ENCODE results near the gene NCK2.

Gene NCK2

DNA sequence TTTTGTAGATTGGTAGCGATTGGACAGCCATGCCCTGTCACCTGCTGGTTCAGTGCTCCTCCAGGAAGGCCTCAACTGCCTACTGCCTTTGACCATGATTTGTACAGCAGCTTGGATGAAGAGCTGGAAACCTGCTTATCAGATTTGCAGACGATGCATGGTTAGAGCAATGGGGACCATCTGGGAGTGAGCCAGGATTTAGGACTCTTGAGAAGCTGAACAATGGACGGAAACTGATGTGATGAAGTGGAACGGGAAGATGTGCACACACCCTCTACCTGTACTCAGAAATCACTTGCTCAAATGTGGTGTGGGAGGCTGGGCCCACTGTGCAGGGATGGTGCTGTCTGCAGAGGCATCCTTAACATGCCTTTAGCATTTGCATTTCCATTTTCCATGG, 57.2 kb downstream of the NCK2 start:
- H3K27ac ChIP-seq, result no peak overlapping the region
- no peaks in the 10 kb centered on the region for H3K27me3 ChIP-seq (replicated peaks)
- in situ Hi-C loops (cut with HindIII; ENCODE audit: low pct_ligation_motif_present, low sequenced_read_pairs), result no loop called here
- H3K4me3 ChIP-seq (ENCODE audit: low read depth, low read length), result no peak overlapping the region
- no peak for DNase-seq
- H3K36me3 ChIP-seq (replicated peaks), result no peaks in the 10 kb centered on the region
- TF ChIP-seq, protein P1, sequence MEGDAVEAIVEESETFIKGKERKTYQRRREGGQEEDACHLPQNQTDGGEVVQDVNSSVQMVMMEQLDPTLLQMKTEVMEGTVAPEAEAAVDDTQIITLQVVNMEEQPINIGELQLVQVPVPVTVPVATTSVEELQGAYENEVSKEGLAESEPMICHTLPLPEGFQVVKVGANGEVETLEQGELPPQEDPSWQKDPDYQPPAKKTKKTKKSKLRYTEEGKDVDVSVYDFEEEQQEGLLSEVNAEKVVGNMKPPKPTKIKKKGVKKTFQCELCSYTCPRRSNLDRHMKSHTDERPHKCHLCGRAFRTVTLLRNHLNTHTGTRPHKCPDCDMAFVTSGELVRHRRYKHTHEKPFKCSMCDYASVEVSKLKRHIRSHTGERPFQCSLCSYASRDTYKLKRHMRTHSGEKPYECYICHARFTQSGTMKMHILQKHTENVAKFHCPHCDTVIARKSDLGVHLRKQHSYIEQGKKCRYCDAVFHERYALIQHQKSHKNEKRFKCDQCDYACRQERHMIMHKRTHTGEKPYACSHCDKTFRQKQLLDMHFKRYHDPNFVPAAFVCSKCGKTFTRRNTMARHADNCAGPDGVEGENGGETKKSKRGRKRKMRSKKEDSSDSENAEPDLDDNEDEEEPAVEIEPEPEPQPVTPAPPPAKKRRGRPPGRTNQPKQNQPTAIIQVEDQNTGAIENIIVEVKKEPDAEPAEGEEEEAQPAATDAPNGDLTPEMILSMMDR (IDR thresholded peaks at IDR 0.05; ENCODE audit: low read depth, low read length, missing control alignments), result no peak

DNA sequence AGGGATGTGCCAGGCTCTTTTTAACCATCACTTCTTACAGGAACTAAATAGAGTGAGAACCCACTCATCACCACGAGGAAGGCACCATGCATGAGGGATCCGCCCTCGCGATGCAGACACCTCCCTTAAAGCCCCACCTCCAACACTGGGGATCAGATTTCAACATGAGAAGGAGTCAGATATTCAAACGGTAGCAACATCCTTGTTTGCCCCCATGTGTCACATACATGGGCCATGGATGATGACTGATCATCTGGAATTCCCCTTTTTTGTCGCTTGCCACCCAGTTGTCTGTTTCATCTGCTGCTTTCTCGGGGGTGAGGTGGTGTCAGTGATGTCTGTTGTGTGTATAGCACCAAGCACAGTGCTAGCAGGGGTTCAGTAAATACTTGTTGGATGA, 57.9 kb downstream of the NCK2 start:
- DNase-seq, result no peak
- in situ Hi-C loops (cut with HindIII; ENCODE audit: low pct_ligation_motif_present, low sequenced_read_pairs), result no loop called here
- TF ChIP-seq, protein P1 (IDR thresholded peaks at IDR 0.05; ENCODE audit: low read depth, low read length, missing control alignments), result no peak

DNA sequence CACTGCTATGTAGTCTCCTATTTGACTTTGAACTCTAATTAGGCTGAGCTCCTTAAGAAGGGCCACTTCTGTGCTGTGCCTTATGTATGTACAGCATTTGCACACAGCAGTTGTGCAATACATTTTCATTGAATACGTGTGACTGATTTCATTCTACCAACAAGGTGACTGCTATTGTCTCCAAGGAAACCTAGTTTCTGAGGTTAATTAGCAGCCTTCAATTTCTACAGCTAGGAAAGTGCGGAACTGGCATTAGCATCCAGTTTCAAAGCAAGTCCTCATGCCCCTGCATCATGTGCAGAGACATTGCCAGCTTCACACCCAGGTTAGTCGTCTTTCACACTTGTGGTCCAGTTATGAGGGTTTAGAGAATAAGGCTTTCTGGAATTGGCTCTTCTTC, 58.6 kb downstream of the NCK2 start:
- no peak overlapping the region for H3K4me3 ChIP-seq (ENCODE audit: low read depth, low read length)
- TF ChIP-seq, protein P1 (IDR thresholded peaks at IDR 0.05; ENCODE audit: low read depth, low read length, missing control alignments), result no peak
- H3K27me3 ChIP-seq (replicated peaks), result no peaks in the 10 kb centered on the region
- DNase-seq, result no peak
- H3K36me3 ChIP-seq (replicated peaks), result no peaks in the 10 kb centered on the region
- in situ Hi-C loops (cut with HindIII; ENCODE audit: low pct_ligation_motif_present, low sequenced_read_pairs), result no loop called here
- H3K27ac ChIP-seq, result no peak overlapping the region

More for the DNA sequence above, 57.9 kb downstream of the NCK2 start:
- no peaks in the 10 kb centered on the region for H3K27me3 ChIP-seq (replicated peaks)
- H3K36me3 ChIP-seq (replicated peaks), result no peaks in the 10 kb centered on the region
- no peak overlapping the region for H3K27ac ChIP-seq
- no peak overlapping the region for H3K4me3 ChIP-seq (ENCODE audit: low read depth, low read length)

DNA sequence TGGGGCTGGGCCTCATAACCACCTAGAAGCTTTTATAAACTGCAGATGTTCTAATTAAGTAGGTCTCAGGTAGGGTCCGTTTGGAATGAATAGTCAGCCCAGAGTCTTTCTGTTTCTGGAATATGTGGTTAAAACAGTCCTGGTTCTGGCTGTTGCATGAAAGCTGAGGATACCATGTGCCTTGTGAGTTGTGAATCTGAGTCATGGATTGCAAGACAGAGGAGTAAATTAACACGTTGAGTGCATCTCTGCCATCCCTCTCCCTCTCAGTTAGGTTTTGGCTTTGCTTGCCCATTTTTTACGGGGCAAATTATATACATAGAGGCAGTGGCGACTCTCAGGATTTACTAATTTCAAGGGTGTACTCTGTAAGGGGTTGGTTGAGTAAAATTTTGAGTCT, 59.1 kb downstream of the NCK2 start:
- H3K27me3 ChIP-seq (replicated peaks), result no peaks in the 10 kb centered on the region
- no peak overlapping the region for H3K4me3 ChIP-seq (ENCODE audit: low read depth, low read length)
- in situ Hi-C loops (cut with HindIII; ENCODE audit: low pct_ligation_motif_present, low sequenced_read_pairs), result no loop called here
- TF ChIP-seq, protein P1 (IDR thresholded peaks at IDR 0.05; ENCODE audit: low read depth, low read length, missing control alignments), result no peak
- H3K27ac ChIP-seq, result no peak overlapping the region
- DNase-seq, result no peak
- no peaks in the 10 kb centered on the region for H3K36me3 ChIP-seq (replicated peaks)

DNA sequence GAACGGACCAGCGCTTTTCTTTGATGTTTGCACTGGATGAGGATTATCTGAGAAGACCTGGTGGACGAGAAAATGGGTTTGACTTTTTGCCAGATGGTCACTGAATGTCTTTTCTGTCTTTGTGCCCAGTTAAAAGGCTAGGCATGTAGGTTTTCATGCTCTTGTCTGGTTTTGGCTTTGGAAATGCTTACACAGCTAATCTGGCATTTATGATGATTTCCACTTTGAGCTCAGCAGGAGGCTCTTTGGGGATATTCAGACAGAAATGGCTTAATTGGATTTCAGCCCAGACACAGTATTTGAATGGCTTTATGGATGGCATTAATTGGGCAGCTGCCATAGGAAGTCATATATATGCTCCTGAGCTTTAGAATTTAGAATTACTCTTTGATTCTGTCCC, 59.6 kb downstream of the NCK2 start:
- H3K27me3 ChIP-seq (replicated peaks), result no peaks in the 10 kb centered on the region
- H3K27ac ChIP-seq, result no peak overlapping the region
- H3K36me3 ChIP-seq (replicated peaks), result no peaks in the 10 kb centered on the region
- TF ChIP-seq, protein P1 (IDR thresholded peaks at IDR 0.05; ENCODE audit: low read depth, low read length, missing control alignments), result no peak
- no peak for DNase-seq
- in situ Hi-C loops (cut with HindIII; ENCODE audit: low pct_ligation_motif_present, low sequenced_read_pairs), result no loop called here
- H3K4me3 ChIP-seq (ENCODE audit: low read depth, low read length), result no peak overlapping the region

DNA sequence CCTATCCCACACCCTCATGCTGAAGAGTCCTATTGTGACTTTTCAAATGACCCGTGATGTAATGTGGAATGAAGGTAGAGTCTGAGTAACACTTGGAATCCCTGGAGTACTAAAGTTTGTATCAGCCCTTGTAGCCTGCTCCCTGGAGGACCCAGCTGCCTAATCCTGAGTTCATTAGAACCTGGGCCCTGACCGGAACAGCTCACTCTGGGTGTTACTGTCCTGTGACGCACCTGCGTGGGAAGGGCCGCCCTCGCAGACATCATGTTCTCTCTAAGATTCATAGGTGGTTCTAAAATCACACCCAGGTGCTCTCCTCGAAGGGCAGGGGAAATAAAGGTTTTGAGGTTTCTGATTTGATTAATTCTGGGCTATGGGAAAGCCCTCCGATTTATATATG, 62.3 kb downstream of the NCK2 start:
- H3K4me3 ChIP-seq (ENCODE audit: low read depth, low read length), result no peak overlapping the region
- H3K27me3 ChIP-seq (replicated peaks), result no peaks in the 10 kb centered on the region
- in situ Hi-C loops (cut with HindIII; ENCODE audit: low pct_ligation_motif_present, low sequenced_read_pairs), result no loop called here
- H3K27ac ChIP-seq, result no peak overlapping the region
- TF ChIP-seq, protein P1 (IDR thresholded peaks at IDR 0.05; ENCODE audit: low read depth, low read length, missing control alignments), result no peak
- no peak for DNase-seq
- no peaks in the 10 kb centered on the region for H3K36me3 ChIP-seq (replicated peaks)

Measured in brain microvascular endothelial cell (primary cell).